Stomach smooth muscle (tissue), 2 donors: ENCODE measurements around the gene PPEF2.

Experiments used
- H3K27ac ChIP-seq: one replicate; pipeline ENCODE4 v1.7.0; 2013; ENCODE audit warnings: mild to moderate bottlenecking, low read length, inconsistent platforms
- H3K27me3 ChIP-seq, 2 donors: one replicate each; pipeline ENCODE4 v1.7.0; 2013; ENCODE audit warnings: low read length in 2 of 2; ENCODE audit not compliant: insufficient read depth in 2 of 2, control insufficient read depth in 1 of 2
- H3K36me3 ChIP-seq, 2 donors: one replicate each; pipeline ENCODE4 v1.7.0; 2013; ENCODE audit warnings: low read length in 2 of 2; ENCODE audit not compliant: control insufficient read depth in 2 of 2, insufficient read depth in 2 of 2
- H3K4me1 ChIP-seq: one replicate; pipeline ENCODE4 v1.7.0; 2013; ENCODE audit warnings: low read length; ENCODE audit not compliant: control insufficient read depth, insufficient read depth
- H3K4me3 ChIP-seq, 2 donors: one replicate each; pipeline ENCODE4 v1.7.0; 2013; ENCODE audit warnings: low read length in 2 of 2
- H3K9ac ChIP-seq, 2 donors: one replicate each; pipeline ENCODE4 v1.7.0; 2013; ENCODE audit warnings: low read length in 2 of 2, mild to moderate bottlenecking in 1 of 2
- H3K9me3 ChIP-seq, 2 donors: one replicate each; pipeline ENCODE4 v1.7.0; 2013; ENCODE audit warnings: low read length in 2 of 2; ENCODE audit not compliant: control insufficient read depth in 2 of 2
- donor health status: healthy.
- donor health status: Pancreatic carcinoma.

PPEF2 gene

GRCh38 chr4:75895744-75896314 lies 6.4 kb downstream of the PPEF2 start:
- H3K27ac ChIP-seq: no peak overlapping the region
- no peaks in the 10 kb centered on the region for H3K4me1 ChIP-seq
- no peaks in the 10 kb centered on the region for H3K9me3 ChIP-seq
- H3K4me3 ChIP-seq: no peak overlapping the region
- no peaks in the 10 kb centered on the region for H3K36me3 ChIP-seq
- no peak overlapping the region for H3K9ac ChIP-seq
- H3K27me3 ChIP-seq: no peaks in the 10 kb centered on the region

DNA sequence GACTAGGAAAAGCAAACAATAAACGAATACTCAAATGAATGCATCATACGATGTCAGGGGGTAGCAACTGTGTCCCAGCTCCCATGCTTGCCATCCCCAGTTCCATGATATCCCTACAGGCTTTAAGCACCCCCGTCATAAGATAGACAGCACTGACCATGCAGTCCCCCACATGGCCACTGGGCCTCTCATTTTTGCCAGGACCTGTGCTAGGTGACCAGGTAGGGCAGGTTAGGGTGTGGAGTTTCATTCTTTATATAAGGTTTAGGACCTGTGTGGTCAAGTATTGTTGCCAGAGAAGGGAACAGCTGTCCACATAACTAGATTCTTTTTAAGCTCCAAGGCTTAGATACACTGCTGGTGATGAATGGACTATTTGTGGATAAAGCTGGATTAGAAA lies 9.7 kb downstream of the PPEF2 start:
- H3K4me3 ChIP-seq: no peak overlapping the region
- H3K9me3 ChIP-seq: no peaks in the 10 kb centered on the region
- H3K27ac ChIP-seq: no peak overlapping the region
- H3K4me1 ChIP-seq: no peaks in the 10 kb centered on the region
- H3K36me3 ChIP-seq: no peaks in the 10 kb centered on the region
- no peaks in the 10 kb centered on the region for H3K27me3 ChIP-seq
- no peak overlapping the region for H3K9ac ChIP-seq

DNA sequence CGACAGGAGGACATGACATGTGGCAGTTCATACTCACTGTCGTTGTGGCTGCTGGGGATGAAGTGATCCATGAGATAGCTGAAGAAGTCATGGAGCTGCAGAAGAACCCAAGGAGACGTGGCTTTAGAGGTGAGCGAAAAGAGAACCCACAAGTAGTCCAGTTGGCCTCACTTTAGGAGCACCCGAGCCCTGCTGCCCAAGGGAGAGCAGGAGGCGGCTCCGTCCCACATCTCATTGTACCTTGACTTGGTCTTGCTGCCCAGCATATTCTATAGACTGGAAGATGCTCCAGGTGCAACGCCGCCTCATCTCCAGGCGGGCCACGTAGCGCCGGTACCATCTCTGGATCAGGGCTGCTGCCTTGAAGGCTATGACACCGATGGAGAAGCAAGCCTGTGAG lies 10.6 kb downstream of the PPEF2 start:
- no peaks in the 10 kb centered on the region for H3K36me3 ChIP-seq
- no peaks in the 10 kb centered on the region for H3K9me3 ChIP-seq
- no peak overlapping the region for H3K27ac ChIP-seq
- H3K9ac ChIP-seq: no peak overlapping the region
- H3K27me3 ChIP-seq: no peaks in the 10 kb centered on the region
- no peaks in the 10 kb centered on the region for H3K4me1 ChIP-seq
- no peak overlapping the region for H3K4me3 ChIP-seq

GRCh38 chr4:75889537-75890199 lies 12.6 kb downstream of the PPEF2 start:
- Histone ChIP-seq H3K4me3 (no peak overlapping the region), H3K27ac (no peak overlapping the region), H3K9ac (no peak overlapping the region), H3K4me1 (no peaks in the 10 kb centered on the region), H3K36me3 (no peaks in the 10 kb centered on the region), H3K9me3 (no peaks in the 10 kb centered on the region), H3K27me3 (peaks cover 3 to 5% of the 10 kb centered on the region in 2 donors)

- H3K27ac ChIP-seq: no peak overlapping the region
- H3K9me3 ChIP-seq: no peaks in the 10 kb centered on the region
- peaks cover 3 to 5% of the 10 kb centered on the region in 2 donors for H3K27me3 ChIP-seq
- no peaks in the 10 kb centered on the region for H3K4me1 ChIP-seq
- H3K4me3 ChIP-seq: no peak overlapping the region
- H3K9ac ChIP-seq: no peak overlapping the region
- no peaks in the 10 kb centered on the region for H3K36me3 ChIP-seq
Observed at GRCh38 chr4:75886104-75886503, 16.1 kb downstream of the PPEF2 start.

DNA sequence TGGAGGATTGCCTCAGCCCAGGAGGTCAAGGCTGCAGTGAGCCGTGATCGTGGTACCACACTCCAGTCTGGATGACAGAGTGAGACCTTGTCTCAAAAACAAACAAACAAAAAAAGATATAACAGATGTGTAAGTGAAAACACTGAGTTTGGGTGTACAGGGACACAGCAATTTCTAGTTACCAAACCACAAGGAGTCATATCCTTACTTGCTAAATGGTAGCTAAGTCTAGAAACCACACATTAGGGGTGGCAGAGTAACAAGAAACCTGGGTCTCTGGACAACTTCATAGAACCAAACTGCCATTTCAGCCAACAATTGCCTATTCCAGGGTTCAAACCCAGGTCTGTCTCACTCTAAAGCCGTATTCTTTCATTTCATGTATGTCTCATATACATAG lies 20.8 kb downstream of the PPEF2 start:
- H3K9ac ChIP-seq: no peak overlapping the region
- H3K36me3 ChIP-seq: no peaks in the 10 kb centered on the region
- peaks cover 5% of the 10 kb centered on the region in 2 donors for H3K27me3 ChIP-seq
- H3K27ac ChIP-seq: no peak overlapping the region
- H3K9me3 ChIP-seq: no peaks in the 10 kb centered on the region
- no peak overlapping the region for H3K4me3 ChIP-seq
- no peaks in the 10 kb centered on the region for H3K4me1 ChIP-seq

DNA sequence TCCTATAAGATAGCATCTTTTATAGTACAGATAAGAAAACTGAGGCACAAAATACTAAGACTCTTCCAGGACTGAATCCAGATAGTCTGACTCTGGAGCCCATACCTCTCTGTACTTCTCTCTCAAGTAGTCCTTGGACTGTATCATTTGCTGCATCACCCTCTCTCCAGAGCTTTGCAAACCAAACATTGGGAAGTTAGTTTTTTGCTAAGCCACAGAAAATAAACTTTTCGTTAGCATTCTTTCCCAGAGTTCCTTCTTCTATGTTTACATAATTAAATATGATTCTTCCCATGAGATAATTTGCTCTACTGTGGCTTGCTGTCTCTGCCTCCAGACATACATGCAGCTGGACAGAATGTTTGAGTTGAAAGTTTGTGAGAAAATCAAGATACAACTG lies 22.0 kb downstream of the PPEF2 start:
- no peak overlapping the region for H3K4me3 ChIP-seq
- H3K27me3 ChIP-seq: peaks cover 0 to 3% of the 10 kb centered on the region in 2 donors
- H3K9me3 ChIP-seq: no peaks in the 10 kb centered on the region
- H3K4me1 ChIP-seq: no peaks in the 10 kb centered on the region
- no peaks in the 10 kb centered on the region for H3K36me3 ChIP-seq
- H3K27ac ChIP-seq: no peak overlapping the region
- no peak overlapping the region for H3K9ac ChIP-seq

- H3K9ac ChIP-seq: no peak overlapping the region
- no peaks in the 10 kb centered on the region for H3K4me1 ChIP-seq
- H3K27ac ChIP-seq: no peak overlapping the region
Observed at GRCh38 chr4:75878246-75878756, 24.0 kb downstream of the PPEF2 start.

DNA sequence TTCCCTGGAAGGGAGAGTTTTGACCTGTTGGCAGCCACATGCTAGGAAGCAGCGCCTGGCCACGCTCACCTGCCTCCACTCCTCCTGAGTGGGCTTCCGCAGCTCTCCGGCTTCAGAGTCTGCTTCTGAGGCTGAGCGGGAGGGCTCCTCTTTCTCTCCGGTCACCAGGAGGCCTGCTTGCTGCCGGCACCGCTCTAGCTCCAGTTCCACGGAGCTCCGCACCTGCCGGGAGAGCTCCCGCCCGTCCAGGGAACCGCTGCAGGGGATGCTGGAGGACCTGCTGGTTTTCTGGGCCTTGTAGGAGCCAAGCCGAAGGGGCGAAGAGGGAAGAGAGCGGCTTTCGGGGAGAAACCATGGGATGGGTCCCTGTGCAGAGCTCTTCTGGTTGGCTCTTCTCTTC lies 26.0 kb downstream of the PPEF2 start:
- H3K36me3 ChIP-seq: no peaks in the 10 kb centered on the region
- no peak overlapping the region for H3K4me3 ChIP-seq
- peaks cover 0 to 3% of the 10 kb centered on the region in 2 donors for H3K27me3 ChIP-seq
- H3K4me1 ChIP-seq: no peaks in the 10 kb centered on the region
- H3K9ac ChIP-seq: no peak overlapping the region
- H3K27ac ChIP-seq: no peak overlapping the region
- no peaks in the 10 kb centered on the region for H3K9me3 ChIP-seq

More at GRCh38 chr4:75878246-75878756, 24.0 kb downstream of the PPEF2 start:
- no peaks in the 10 kb centered on the region for H3K36me3 ChIP-seq
- no peak overlapping the region for H3K4me3 ChIP-seq
- H3K27me3 ChIP-seq: peaks cover 0 to 3% of the 10 kb centered on the region in 2 donors
- no peaks in the 10 kb centered on the region for H3K9me3 ChIP-seq

GRCh38 chr4:75869100-75869499 lies 33.2 kb downstream of the PPEF2 start:
- Histone ChIP-seq H3K9me3 (no peaks in the 10 kb centered on the region), H3K4me1 (no peaks in the 10 kb centered on the region), H3K27me3 (no peaks in the 10 kb centered on the region), H3K27ac (no peak overlapping the region), H3K4me3 (no peak overlapping the region), H3K9ac (no peak overlapping the region), H3K36me3 (no peaks in the 10 kb centered on the region)

DNA sequence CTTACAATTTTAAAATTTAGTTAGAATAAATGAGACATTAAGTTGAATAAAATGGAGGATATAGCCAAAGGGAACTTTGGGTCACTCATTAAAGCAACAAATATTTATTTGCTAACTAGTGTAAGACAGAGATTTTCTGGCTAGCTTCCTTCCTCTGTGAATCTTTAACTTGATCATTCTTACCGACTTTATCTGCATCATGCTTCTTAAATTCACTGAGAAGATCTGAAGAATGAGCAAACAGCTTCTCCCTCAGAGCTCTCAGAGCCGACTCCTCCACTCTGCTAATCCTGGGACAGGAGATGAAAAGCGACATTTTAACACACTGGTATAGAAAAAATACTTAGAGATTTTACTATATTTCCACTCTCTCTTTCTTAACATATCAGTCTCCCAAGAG lies 35.1 kb downstream of the PPEF2 start:
- Histone ChIP-seq H3K9me3 (no peaks in the 10 kb centered on the region), H3K36me3 (no peaks in the 10 kb centered on the region), H3K4me1 (no peaks in the 10 kb centered on the region), H3K27me3 (no peaks in the 10 kb centered on the region), H3K9ac (no peak overlapping the region), H3K27ac (no peak overlapping the region), H3K4me3 (no peak overlapping the region)
